Hepatocyte (in vitro differentiated cells): Measurements from ENCODE around the gene CROCC2. TPM values are rescaled to one million over a fixed set of nuclear protein-coding genes. Genes with fewer than 3 reads are reported as not detected.

Experiments used
- DNase-seq: peaks from one replicate; pipeline ENCODE4 v3.0.0-alpha.2; 2016; ENCODE audit warnings: low spot score
- H2AFZ ChIP-seq: fragments of 200-600 bp; sonication (generic); 2 replicates; pipeline ENCODE4 v1.6.0; 2016; ENCODE audit warnings: antibody characterized with exemption, mild to moderate bottlenecking
- H3K27ac ChIP-seq: fragments of 200-600 bp; sonication (generic); 2 replicates; pipeline ENCODE4 v1.5.1; 2016; ENCODE audit warnings: mild to moderate bottlenecking
- H3K27me3 ChIP-seq: fragments of 200-600 bp; sonication (generic); 2 replicates; pipeline ENCODE4 v1.6.1; 2016
- H3K36me3 ChIP-seq: fragments of 200-600 bp; sonication (generic); replicated peaks from 2 replicates; pipeline ENCODE4 v1.5.1; 2016; ENCODE audit warnings: low read depth; ENCODE audit not compliant: insufficient read depth
- H3K4me1 ChIP-seq: fragments of 200-600 bp; sonication (generic); 2 replicates; pipeline ENCODE4 v1.5.1; 2016; ENCODE audit warnings: mild to moderate bottlenecking, moderate library complexity; ENCODE audit not compliant: insufficient read depth
- H3K4me2 ChIP-seq: fragments of 200-600 bp; sonication (generic); 2 replicates; pipeline ENCODE4 v1.6.0; 2016
- H3K4me3 ChIP-seq: fragments of 200-600 bp; sonication (generic); 2 replicates; pipeline ENCODE4 v1.5.1; 2016; ENCODE audit warnings: mild to moderate bottlenecking
- H3K79me2 ChIP-seq: fragments of 200-600 bp; sonication (generic); 2 replicates; pipeline ENCODE4 v1.6.0; 2017; ENCODE audit warnings: mild to moderate bottlenecking
- H3K9me2 ChIP-seq: fragments of 200-600 bp; sonication (generic); replicated peaks from 2 replicates; pipeline ENCODE4 v1.6.0; 2017; ENCODE audit warnings: mild to moderate bottlenecking; ENCODE audit not compliant: insufficient read depth
- H3K9me3 ChIP-seq: fragments of 200-600 bp; sonication (generic); 2 replicates; pipeline ENCODE4 v1.5.1; 2016; ENCODE audit warnings: low read depth, mild to moderate bottlenecking
- H4K20me1 ChIP-seq: fragments of 200-600 bp; sonication (generic); 2 replicates; pipeline ENCODE4 v1.6.0; 2016; ENCODE audit warnings: mild to moderate bottlenecking; ENCODE audit not compliant: insufficient read depth, poor library complexity, severe bottlenecking
- EZH2 ChIP-seq: fragments of 200-600 bp; sonication (generic); IDR thresholded peaks from 2 replicates; pipeline ENCODE4 v1.6.1; 2016; ENCODE audit warnings: antibody characterized with exemption, mild to moderate bottlenecking, borderline replicate concordance
- EZH2phosphoT487 ChIP-seq: fragments of 200-600 bp; sonication (generic); IDR thresholded peaks from one replicate; pipeline ENCODE4 v1.6.1; 2018; ENCODE audit warnings: antibody characterized with exemption, mild to moderate bottlenecking, low read depth, moderate library complexity; ENCODE audit not compliant: unreplicated experiment, severe bottlenecking
- WGBS: methylation state at CpG from one replicate; pipeline ENCODE4 v1.1.6; 2016; ENCODE audit warnings: low lambda C conversion rate; ENCODE audit errors: missing lambda C conversion rate; 5-methylcytosine and 5-hydroxymethylcytosine counted together
- polyA plus RNA-seq: library from polyadenylated mRNA; unstranded; fragments of >200 nt; fragmentation: Nextera tagmentation; extraction: Ambion mirVana; gene quantifications from 2 replicates; pipeline ENCODE4 v1.2.1, GENCODE V29; 2016
- total RNA-seq: library from RNA; depleted of rRNA; stranded (reverse); fragments of >200 nt; gene quantifications from 2 replicates; pipeline ENCODE4 v1.2.3, GENCODE V29; 2014
- TF ChIP-seq, protein P1 (sequence below): fragments of 200-600 bp; sonication (generic); IDR thresholded peaks from 2 replicates; pipeline ENCODE4 v1.5.1; 2016; ENCODE audit warnings: antibody characterized with exemption, mild to moderate bottlenecking; ENCODE audit not compliant: poor library complexity

The CROCC2 gene
- total and polyA plus RNA-seq, 2 experiments from 2014 or later: 0.04 to 0.10 TPM

GRCh38 chr2:240952496-240953246, 46.5 kb downstream of the CROCC2 start:
- WGBS: 93% methylated on average over 14 of the region's 14 CpGs
- no peaks in the 10 kb centered on the region for H3K79me2 ChIP-seq

GRCh38 chr2:240953426-240954410, 47.6 kb downstream of the CROCC2 start:
- WGBS: 81% methylated on average over 14 of the region's 14 CpGs
- Histone ChIP-seq H3K9me2 (no peaks in the 10 kb centered on the region), H3K27ac (no peak overlapping the region), H3K36me3 (no peaks in the 10 kb centered on the region), H3K27me3 (peaks cover 6% of the 10 kb centered on the region), H2AFZ (no peak overlapping the region), H3K4me3 (no peak overlapping the region), H3K4me1 (peaks cover 33% of the 10 kb centered on the region), H3K79me2 (no peaks in the 10 kb centered on the region), H3K9me3 (no peaks in the 10 kb centered on the region), H4K20me1 (no peaks in the 10 kb centered on the region), H3K4me2 (no peak overlapping the region)
- DNase-seq: no peak
- no peak for TF ChIP-seq EZH2phosphoT487
- TF ChIP-seq, protein P1, sequence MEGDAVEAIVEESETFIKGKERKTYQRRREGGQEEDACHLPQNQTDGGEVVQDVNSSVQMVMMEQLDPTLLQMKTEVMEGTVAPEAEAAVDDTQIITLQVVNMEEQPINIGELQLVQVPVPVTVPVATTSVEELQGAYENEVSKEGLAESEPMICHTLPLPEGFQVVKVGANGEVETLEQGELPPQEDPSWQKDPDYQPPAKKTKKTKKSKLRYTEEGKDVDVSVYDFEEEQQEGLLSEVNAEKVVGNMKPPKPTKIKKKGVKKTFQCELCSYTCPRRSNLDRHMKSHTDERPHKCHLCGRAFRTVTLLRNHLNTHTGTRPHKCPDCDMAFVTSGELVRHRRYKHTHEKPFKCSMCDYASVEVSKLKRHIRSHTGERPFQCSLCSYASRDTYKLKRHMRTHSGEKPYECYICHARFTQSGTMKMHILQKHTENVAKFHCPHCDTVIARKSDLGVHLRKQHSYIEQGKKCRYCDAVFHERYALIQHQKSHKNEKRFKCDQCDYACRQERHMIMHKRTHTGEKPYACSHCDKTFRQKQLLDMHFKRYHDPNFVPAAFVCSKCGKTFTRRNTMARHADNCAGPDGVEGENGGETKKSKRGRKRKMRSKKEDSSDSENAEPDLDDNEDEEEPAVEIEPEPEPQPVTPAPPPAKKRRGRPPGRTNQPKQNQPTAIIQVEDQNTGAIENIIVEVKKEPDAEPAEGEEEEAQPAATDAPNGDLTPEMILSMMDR: no peak
- TF ChIP-seq EZH2: no peak

More at GRCh38 chr2:240952496-240953246, 46.5 kb downstream of the CROCC2 start:
- no peak overlapping the region for H3K27ac ChIP-seq
- H3K27me3 ChIP-seq: peaks cover 6% of the 10 kb centered on the region
- H2AFZ ChIP-seq: no peak overlapping the region
- H3K4me3 ChIP-seq: no peak overlapping the region
- H4K20me1 ChIP-seq: no peaks in the 10 kb centered on the region
- no peak for DNase-seq
- no peaks in the 10 kb centered on the region for H3K9me2 ChIP-seq
- TF ChIP-seq, protein P1: no peak
- TF ChIP-seq EZH2phosphoT487 (no peak), EZH2 (no peak)
- H3K4me1 ChIP-seq: peaks cover 27% of the 10 kb centered on the region
- H3K4me2 ChIP-seq: no peak overlapping the region
- H3K9me3 ChIP-seq: no peaks in the 10 kb centered on the region
- no peaks in the 10 kb centered on the region for H3K36me3 ChIP-seq

GRCh38 chr2:240954436-240955305, 48.5 kb downstream of the CROCC2 start:
- Histone ChIP-seq H3K36me3 (no peaks in the 10 kb centered on the region), H4K20me1 (no peaks in the 10 kb centered on the region), H3K9me3 (no peaks in the 10 kb centered on the region), H3K4me3 (no peak overlapping the region), H3K4me1 (peaks cover 36% of the 10 kb centered on the region), H3K79me2 (no peaks in the 10 kb centered on the region), H3K9me2 (no peaks in the 10 kb centered on the region), H3K4me2 (no peak overlapping the region), H3K27ac (no peak overlapping the region), H3K27me3 (peaks cover 6% of the 10 kb centered on the region), H2AFZ (no peak overlapping the region)
- 62% methylated on average over 15 of the region's 15 CpGs for WGBS
- no peak for DNase-seq
- TF ChIP-seq EZH2phosphoT487: no peak
- TF ChIP-seq EZH2: no peak
- TF ChIP-seq, protein P1: no peak
